ENCODE data around the gene LGMN.
"Not testable (repeated sequence)": the region's sequence is repeated elsewhere in the genome, so short reads cannot be mapped to it uniquely, and the experiment has no call there.

Gene LGMN

GRCh38 chr14:92763666-92764631, 15.5 kb upstream of the LGMN start:
- DNase-seq (ENCODE audit: extremely low read depth in 1 of 2, low read depth in 1 of 2) = not testable (repeated sequence)

- no peak for DNase-seq (ENCODE audit: extremely low read depth in 1 of 2, low read depth in 1 of 2)
Observed at GRCh38 chr14:92760524-92760805, 12.0 kb upstream of the LGMN start.

- DNase-seq (ENCODE audit: extremely low read depth in 1 of 2, low read depth in 1 of 2) = no peak
Observed at GRCh38 chr14:92759679-92760523, 11.5 kb upstream of the LGMN start.

- no peak for DNase-seq (ENCODE audit: extremely low read depth in 1 of 2, low read depth in 1 of 2)
Observed at GRCh38 chr14:92759300-92759678, 10.9 kb upstream of the LGMN start.

GRCh38 chr14:92756446-92756845, 8.0 kb upstream of the LGMN start:
- no peak for DNase-seq (ENCODE audit: extremely low read depth in 1 of 2, low read depth in 1 of 2)

- no peak for DNase-seq (ENCODE audit: extremely low read depth in 1 of 2, low read depth in 1 of 2)
Observed at GRCh38 chr14:92755495-92755894, 7.1 kb upstream of the LGMN start.

GRCh38 chr14:92754966-92755365, 6.5 kb upstream of the LGMN start:
- DNase-seq (ENCODE audit: extremely low read depth in 1 of 2, low read depth in 1 of 2) = no peak

- no peak for DNase-seq (ENCODE audit: extremely low read depth in 1 of 2, low read depth in 1 of 2)
Observed at GRCh38 chr14:92753250-92753649, 4.8 kb upstream of the LGMN start.

GRCh38 chr14:92751819-92752218, 3.4 kb upstream of the LGMN start:
- no peak for DNase-seq (ENCODE audit: extremely low read depth in 1 of 2, low read depth in 1 of 2)

GRCh38 chr14:92750994-92751400, 2.6 kb upstream of the LGMN start:
- DNase-seq (ENCODE audit: extremely low read depth in 1 of 2, low read depth in 1 of 2) = no peak

GRCh38 chr14:92750222-92750728, 1.8 kb upstream of the LGMN start:
- DNase-seq (ENCODE audit: extremely low read depth in 1 of 2, low read depth in 1 of 2) = not testable (repeated sequence)

- no peak for DNase-seq (ENCODE audit: extremely low read depth in 1 of 2, low read depth in 1 of 2)
Observed at GRCh38 chr14:92747701-92748258, 647 bp downstream of the LGMN start.

GRCh38 chr14:92744198-92744597, 4.2 kb downstream of the LGMN start:
- no peak for DNase-seq (ENCODE audit: extremely low read depth in 1 of 2, low read depth in 1 of 2)

GRCh38 chr14:92740440-92740839, 8.0 kb downstream of the LGMN start:
- no peak for DNase-seq (ENCODE audit: extremely low read depth in 1 of 2, low read depth in 1 of 2)

- no peak for DNase-seq (ENCODE audit: extremely low read depth in 1 of 2, low read depth in 1 of 2)
Observed at GRCh38 chr14:92737619-92738188, 10.7 kb downstream of the LGMN start.

GRCh38 chr14:92737206-92737605, 11.2 kb downstream of the LGMN start:
- no peak for DNase-seq (ENCODE audit: extremely low read depth in 1 of 2, low read depth in 1 of 2)

GRCh38 chr14:92735344-92735743, 13.1 kb downstream of the LGMN start:
- DNase-seq (ENCODE audit: extremely low read depth in 1 of 2, low read depth in 1 of 2) = no peak

- DNase-seq (ENCODE audit: extremely low read depth in 1 of 2, low read depth in 1 of 2) = no peak
Observed at GRCh38 chr14:92734618-92735017, 13.8 kb downstream of the LGMN start.

- DNase-seq (ENCODE audit: extremely low read depth in 1 of 2, low read depth in 1 of 2) = no peak
Observed at GRCh38 chr14:92733007-92733406, 15.4 kb downstream of the LGMN start.

- DNase-seq (ENCODE audit: extremely low read depth in 1 of 2, low read depth in 1 of 2) = no peak
Observed at GRCh38 chr14:92731622-92732115, 16.8 kb downstream of the LGMN start.

Data from activated CD8-positive, alpha-beta memory T cell treated with anti-CD3 and anti-CD28 coated beads for 1 hour (primary cell).